ENCODE results near the gene CIDEA.

CIDEA gene

GRCh38 chr18:12256951-12257350 lies 2.8 kb downstream of the CIDEA start:
- no peak overlapping the region for H3K27ac ChIP-seq (ENCODE audit: low read depth, low read length)
- TF ChIP-seq CTCF (IDR thresholded peaks at IDR 0.05; ENCODE audit: insufficient read depth, low read length, poor library complexity, severe bottlenecking) (no peak), EZH2phosphoT487 (conservative IDR thresholded peaks at IDR 0.05; ENCODE audit: low read length) (no peak)
- no peak overlapping the region for H3K9ac ChIP-seq (ENCODE audit: low read length)
- no peaks in the 10 kb centered on the region for H3K27me3 ChIP-seq (ENCODE audit: low read length)
- H3K9me3 ChIP-seq (ENCODE audit: insufficient read depth, low read length): no peaks in the 10 kb centered on the region
- no peaks in the 10 kb centered on the region for H3F3A ChIP-seq (ENCODE audit: insufficient read depth)
- H3K4me3 ChIP-seq (ENCODE audit: insufficient read depth, low read length, poor library complexity, severe bottlenecking): no peak overlapping the region
- H3K36me3 ChIP-seq (ENCODE audit: low read length): no peaks in the 10 kb centered on the region
- no peak overlapping the region for H3K4me2 ChIP-seq (ENCODE audit: low read depth, low read length, poor library complexity, severe bottlenecking)
- H3K9me2 ChIP-seq (replicated peaks; ENCODE audit: insufficient read depth, low read length): no peaks in the 10 kb centered on the region
- no peaks in the 10 kb centered on the region for H3K79me2 ChIP-seq (ENCODE audit: insufficient read depth, low read length)
- H2AFZ ChIP-seq (ENCODE audit: low read depth, low read length, severe bottlenecking): no peak overlapping the region
- H4K20me1 ChIP-seq (ENCODE audit: low read depth, low read length): no peaks in the 10 kb centered on the region

GRCh38 chr18:12257996-12258718 lies 4.0 kb downstream of the CIDEA start:
- Histone ChIP-seq H2AFZ (ENCODE audit: low read depth, low read length, severe bottlenecking) (no peak overlapping the region), H3K36me3 (ENCODE audit: low read length) (no peaks in the 10 kb centered on the region), H3K27me3 (ENCODE audit: low read length) (no peaks in the 10 kb centered on the region), H3F3A (ENCODE audit: insufficient read depth) (no peaks in the 10 kb centered on the region), H3K79me2 (ENCODE audit: insufficient read depth, low read length) (no peaks in the 10 kb centered on the region), H3K9me3 (ENCODE audit: insufficient read depth, low read length) (no peaks in the 10 kb centered on the region), H3K9ac (ENCODE audit: low read length) (no peak overlapping the region), H3K27ac (ENCODE audit: low read depth, low read length) (no peak overlapping the region), H3K4me3 (ENCODE audit: insufficient read depth, low read length, poor library complexity, severe bottlenecking) (no peak overlapping the region), H4K20me1 (ENCODE audit: low read depth, low read length) (no peaks in the 10 kb centered on the region), H3K9me2 (replicated peaks; ENCODE audit: insufficient read depth, low read length) (no peaks in the 10 kb centered on the region), H3K4me2 (ENCODE audit: low read depth, low read length, poor library complexity, severe bottlenecking) (no peak overlapping the region)
- TF ChIP-seq EZH2phosphoT487 (conservative IDR thresholded peaks at IDR 0.05; ENCODE audit: low read length) (no peak), CTCF (IDR thresholded peaks at IDR 0.05; ENCODE audit: insufficient read depth, low read length, poor library complexity, severe bottlenecking) (no peak)

GRCh38 chr18:12258719-12259705 lies 4.9 kb downstream of the CIDEA start:
- Histone ChIP-seq H3K9ac (ENCODE audit: low read length) (no peak overlapping the region), H3K27me3 (ENCODE audit: low read length) (no peaks in the 10 kb centered on the region), H3K27ac (ENCODE audit: low read depth, low read length) (no peak overlapping the region), H3F3A (ENCODE audit: insufficient read depth) (no peaks in the 10 kb centered on the region), H3K4me3 (ENCODE audit: insufficient read depth, low read length, poor library complexity, severe bottlenecking) (no peak overlapping the region), H3K9me3 (ENCODE audit: insufficient read depth, low read length) (no peaks in the 10 kb centered on the region), H3K4me2 (ENCODE audit: low read depth, low read length, poor library complexity, severe bottlenecking) (no peak overlapping the region), H4K20me1 (ENCODE audit: low read depth, low read length) (no peaks in the 10 kb centered on the region), H2AFZ (ENCODE audit: low read depth, low read length, severe bottlenecking) (no peak overlapping the region), H3K9me2 (replicated peaks; ENCODE audit: insufficient read depth, low read length) (no peaks in the 10 kb centered on the region), H3K79me2 (ENCODE audit: insufficient read depth, low read length) (no peaks in the 10 kb centered on the region), H3K36me3 (ENCODE audit: low read length) (no peaks in the 10 kb centered on the region)
- TF ChIP-seq EZH2phosphoT487 (conservative IDR thresholded peaks at IDR 0.05; ENCODE audit: low read length) (no peak), CTCF (IDR thresholded peaks at IDR 0.05; ENCODE audit: insufficient read depth, low read length, poor library complexity, severe bottlenecking) (no peak)

All from SU-DHL-6 (cell line).